ENCODE data around the gene RELT. TPM values are rescaled to one million over a fixed set of nuclear protein-coding genes. Genes with fewer than 3 reads are reported as not detected.
A peak's percentile ranks its signal among the peaks of the same experiment; 100 is the strongest.

RELT gene
- total and polyA plus RNA-seq, 2 of the 13 experiments (the other 11 are each of a cell fraction or from before 2014, with no cell fraction given), result 2.5 to 4.7 TPM

DNA sequence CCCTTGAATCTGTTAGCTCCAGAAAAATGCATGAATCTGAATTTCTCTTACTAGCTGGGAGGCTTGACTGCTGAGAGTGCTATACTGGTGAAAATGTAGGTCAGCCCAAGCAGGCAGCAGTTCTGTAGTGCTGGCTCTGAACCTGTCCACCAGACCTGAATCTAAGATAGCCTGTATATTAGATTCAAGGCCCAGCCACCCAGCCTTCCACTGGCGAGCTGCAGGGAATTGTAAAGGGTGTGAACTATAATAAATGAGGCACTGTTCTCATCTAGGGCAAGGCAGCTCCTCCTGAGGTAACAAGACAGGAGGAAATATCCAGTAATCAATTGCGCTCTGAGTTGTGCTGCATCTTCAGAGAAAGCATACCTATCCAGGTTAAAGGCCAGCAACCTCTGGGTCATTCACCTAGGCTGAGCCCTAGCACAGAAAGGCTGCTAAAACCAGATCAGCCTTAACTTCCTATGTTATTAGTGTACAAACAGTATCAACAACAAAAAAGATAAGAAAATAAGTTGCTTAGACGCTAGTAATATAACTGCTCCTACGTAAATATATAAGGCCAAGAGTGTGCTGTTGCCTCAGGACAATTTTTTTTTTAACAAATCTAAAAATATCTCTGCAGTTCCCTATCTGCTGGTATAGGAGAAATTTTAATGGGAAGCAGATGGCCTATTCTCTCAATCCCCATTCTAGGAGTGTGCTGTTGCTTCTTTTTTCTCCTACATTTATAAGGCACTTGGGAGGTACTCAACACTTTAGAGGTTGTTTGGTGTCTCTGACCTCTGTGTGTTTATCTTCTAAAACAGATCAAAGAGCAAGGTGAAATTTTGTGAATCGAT, 63.0 kb downstream of the RELT start (continued):
- TF ChIP-seq, protein P1, sequence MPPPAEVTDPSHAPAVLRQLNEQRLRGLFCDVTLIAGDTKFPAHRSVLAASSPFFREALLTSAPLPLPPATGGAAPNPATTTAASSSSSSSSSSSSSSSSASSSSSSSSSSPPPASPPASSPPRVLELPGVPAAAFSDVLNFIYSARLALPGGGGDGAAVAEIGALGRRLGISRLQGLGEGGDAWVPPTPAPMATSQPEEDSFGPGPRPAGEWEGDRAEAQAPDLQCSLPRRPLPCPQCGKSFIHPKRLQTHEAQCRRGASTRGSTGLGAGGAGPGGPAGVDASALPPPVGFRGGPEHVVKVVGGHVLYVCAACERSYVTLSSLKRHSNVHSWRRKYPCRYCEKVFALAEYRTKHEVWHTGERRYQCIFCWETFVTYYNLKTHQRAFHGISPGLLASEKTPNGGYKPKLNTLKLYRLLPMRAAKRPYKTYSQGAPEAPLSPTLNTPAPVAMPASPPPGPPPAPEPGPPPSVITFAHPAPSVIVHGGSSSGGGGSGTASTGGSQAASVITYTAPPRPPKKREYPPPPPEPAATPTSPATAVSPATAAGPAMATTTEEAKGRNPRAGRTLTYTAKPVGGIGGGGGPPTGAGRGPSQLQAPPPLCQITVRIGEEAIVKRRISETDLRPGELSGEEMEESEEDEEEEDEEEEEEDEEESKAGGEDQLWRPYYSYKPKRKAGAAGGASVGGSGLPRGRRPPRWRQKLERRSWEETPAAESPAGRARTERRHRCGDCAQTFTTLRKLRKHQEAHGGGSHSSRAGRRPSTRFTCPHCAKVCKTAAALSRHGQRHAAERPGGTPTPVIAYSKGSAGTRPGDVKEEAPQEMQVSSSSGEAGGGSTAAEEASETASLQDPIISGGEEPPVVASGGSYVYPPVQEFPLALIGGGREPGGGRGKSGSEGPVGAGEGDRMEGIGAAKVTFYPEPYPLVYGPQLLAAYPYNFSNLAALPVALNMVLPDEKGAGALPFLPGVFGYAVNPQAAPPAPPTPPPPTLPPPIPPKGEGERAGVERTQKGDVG (CRISPR knock-in tag; IDR thresholded peaks at IDR 0.05; ENCODE audit: borderline replicate concordance), result no peak
- TF ChIP-seq ELF1 (CRISPR knock-in tag; IDR thresholded peaks at IDR 0.05) (no peak), ISL2 (CRISPR knock-in tag; IDR thresholded peaks at IDR 0.05) (0 out of 2 replicates have a peak, but pooled peaks have one; percentile 25), ZNF136 (CRISPR knock-in tag; IDR thresholded peaks at IDR 0.05; ENCODE audit: low read depth) (no peak), SOX6 (IDR thresholded peaks at IDR 0.05) (no peak), SOX6 (CRISPR knock-in tag; IDR thresholded peaks at IDR 0.05) (peak; percentile 81), ZNF10 (CRISPR knock-in tag; IDR thresholded peaks at IDR 0.05; ENCODE audit: borderline replicate concordance, low read depth) (no peak), MEF2D (CRISPR knock-in tag; IDR thresholded peaks at IDR 0.05) (no peak)
- TF ChIP-seq, protein P2, sequence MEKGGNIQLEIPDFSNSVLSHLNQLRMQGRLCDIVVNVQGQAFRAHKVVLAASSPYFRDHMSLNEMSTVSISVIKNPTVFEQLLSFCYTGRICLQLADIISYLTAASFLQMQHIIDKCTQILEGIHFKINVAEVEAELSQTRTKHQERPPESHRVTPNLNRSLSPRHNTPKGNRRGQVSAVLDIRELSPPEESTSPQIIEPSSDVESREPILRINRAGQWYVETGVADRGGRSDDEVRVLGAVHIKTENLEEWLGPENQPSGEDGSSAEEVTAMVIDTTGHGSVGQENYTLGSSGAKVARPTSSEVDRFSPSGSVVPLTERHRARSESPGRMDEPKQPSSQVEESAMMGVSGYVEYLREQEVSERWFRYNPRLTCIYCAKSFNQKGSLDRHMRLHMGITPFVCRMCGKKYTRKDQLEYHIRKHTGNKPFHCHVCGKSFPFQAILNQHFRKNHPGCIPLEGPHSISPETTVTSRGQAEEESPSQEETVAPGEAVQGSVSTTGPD (CRISPR knock-in tag; IDR thresholded peaks at IDR 0.05), result peak; percentile 94
- TF ChIP-seq, protein P3, sequence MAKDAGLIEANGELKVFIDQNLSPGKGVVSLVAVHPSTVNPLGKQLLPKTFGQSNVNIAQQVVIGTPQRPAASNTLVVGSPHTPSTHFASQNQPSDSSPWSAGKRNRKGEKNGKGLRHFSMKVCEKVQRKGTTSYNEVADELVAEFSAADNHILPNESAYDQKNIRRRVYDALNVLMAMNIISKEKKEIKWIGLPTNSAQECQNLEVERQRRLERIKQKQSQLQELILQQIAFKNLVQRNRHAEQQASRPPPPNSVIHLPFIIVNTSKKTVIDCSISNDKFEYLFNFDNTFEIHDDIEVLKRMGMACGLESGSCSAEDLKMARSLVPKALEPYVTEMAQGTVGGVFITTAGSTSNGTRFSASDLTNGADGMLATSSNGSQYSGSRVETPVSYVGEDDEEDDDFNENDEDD (CRISPR knock-in tag; IDR thresholded peaks at IDR 0.05; ENCODE audit: borderline replicate concordance), result no peak
- TF ChIP-seq, protein P4, sequence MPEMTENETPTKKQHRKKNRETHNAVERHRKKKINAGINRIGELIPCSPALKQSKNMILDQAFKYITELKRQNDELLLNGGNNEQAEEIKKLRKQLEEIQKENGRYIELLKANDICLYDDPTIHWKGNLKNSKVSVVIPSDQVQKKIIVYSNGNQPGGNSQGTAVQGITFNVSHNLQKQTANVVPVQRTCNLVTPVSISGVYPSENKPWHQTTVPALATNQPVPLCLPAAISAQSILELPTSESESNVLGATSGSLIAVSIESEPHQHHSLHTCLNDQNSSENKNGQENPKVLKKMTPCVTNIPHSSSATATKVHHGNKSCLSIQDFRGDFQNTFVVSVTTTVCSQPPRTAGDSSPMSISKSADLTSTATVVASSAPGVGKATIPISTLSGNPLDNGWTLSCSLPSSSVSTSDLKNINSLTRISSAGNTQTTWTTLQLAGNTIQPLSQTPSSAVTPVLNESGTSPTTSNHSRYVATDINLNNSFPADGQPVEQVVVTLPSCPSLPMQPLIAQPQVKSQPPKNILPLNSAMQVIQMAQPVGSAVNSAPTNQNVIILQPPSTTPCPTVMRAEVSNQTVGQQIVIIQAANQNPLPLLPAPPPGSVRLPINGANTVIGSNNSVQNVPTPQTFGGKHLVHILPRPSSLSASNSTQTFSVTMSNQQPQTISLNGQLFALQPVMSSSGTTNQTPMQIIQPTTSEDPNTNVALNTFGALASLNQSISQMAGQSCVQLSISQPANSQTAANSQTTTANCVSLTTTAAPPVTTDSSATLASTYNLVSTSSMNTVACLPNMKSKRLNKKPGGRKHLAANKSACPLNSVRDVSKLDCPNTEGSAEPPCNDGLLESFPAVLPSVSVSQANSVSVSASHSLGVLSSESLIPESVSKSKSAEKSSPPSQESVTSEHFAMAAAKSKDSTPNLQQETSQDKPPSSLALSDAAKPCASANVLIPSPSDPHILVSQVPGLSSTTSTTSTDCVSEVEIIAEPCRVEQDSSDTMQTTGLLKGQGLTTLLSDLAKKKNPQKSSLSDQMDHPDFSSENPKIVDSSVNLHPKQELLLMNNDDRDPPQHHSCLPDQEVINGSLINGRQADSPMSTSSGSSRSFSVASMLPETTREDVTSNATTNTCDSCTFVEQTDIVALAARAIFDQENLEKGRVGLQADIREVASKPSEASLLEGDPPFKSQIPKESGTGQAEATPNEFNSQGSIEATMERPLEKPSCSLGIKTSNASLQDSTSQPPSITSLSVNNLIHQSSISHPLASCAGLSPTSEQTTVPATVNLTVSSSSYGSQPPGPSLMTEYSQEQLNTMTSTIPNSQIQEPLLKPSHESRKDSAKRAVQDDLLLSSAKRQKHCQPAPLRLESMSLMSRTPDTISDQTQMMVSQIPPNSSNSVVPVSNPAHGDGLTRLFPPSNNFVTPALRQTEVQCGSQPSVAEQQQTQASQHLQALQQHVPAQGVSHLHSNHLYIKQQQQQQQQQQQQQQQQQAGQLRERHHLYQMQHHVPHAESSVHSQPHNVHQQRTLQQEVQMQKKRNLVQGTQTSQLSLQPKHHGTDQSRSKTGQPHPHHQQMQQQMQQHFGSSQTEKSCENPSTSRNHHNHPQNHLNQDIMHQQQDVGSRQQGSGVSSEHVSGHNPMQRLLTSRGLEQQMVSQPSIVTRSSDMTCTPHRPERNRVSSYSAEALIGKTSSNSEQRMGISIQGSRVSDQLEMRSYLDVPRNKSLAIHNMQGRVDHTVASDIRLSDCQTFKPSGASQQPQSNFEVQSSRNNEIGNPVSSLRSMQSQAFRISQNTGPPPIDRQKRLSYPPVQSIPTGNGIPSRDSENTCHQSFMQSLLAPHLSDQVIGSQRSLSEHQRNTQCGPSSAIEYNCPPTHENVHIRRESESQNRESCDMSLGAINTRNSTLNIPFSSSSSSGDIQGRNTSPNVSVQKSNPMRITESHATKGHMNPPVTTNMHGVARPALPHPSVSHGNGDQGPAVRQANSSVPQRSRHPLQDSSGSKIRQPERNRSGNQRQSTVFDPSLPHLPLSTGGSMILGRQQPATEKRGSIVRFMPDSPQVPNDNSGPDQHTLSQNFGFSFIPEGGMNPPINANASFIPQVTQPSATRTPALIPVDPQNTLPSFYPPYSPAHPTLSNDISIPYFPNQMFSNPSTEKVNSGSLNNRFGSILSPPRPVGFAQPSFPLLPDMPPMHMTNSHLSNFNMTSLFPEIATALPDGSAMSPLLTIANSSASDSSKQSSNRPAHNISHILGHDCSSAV (CRISPR knock-in tag; IDR thresholded peaks at IDR 0.05; ENCODE audit: borderline replicate concordance), result no peak
- TF ChIP-seq, protein P5, sequence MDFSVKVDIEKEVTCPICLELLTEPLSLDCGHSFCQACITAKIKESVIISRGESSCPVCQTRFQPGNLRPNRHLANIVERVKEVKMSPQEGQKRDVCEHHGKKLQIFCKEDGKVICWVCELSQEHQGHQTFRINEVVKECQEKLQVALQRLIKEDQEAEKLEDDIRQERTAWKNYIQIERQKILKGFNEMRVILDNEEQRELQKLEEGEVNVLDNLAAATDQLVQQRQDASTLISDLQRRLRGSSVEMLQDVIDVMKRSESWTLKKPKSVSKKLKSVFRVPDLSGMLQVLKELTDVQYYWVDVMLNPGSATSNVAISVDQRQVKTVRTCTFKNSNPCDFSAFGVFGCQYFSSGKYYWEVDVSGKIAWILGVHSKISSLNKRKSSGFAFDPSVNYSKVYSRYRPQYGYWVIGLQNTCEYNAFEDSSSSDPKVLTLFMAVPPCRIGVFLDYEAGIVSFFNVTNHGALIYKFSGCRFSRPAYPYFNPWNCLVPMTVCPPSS (IDR thresholded peaks at IDR 0.05), result no peak
